GM18498 (cell line): ENCODE results near the gene TAGLN2.
"Not testable (repeated sequence)": the region's sequence is repeated elsewhere in the genome, so short reads cannot be mapped to it uniquely, and the experiment has no call there.

ENCODE experiments used
- ATAC-seq: cut with Tn5 transposase; IDR thresholded peaks from one replicate; pipeline ENCODE4 v1.9.1; 2021; ENCODE audit warnings: mild to moderate bottlenecking, moderate library complexity; ENCODE audit not compliant: unreplicated experiment

The TAGLN2 gene

DNA sequence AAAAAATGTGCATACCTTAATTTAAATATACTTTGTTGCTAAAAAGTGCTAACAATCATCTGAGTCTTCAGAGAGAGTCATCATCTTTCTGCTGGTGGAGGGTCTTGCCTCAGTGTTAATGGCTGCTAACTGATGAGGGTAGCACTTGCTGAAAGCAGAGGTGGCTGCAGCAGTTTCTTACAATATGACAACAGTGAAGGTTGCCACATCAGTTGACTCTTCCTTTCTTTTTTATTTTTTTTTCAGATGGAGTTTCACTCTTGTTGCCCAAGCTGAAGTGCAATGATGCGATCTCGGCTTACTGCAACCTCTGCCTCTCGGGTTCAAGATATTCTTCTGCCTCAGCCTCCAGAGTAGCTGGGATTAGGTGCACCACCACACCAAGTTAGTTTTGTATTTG lies 22.8 kb downstream of the TAGLN2 start:
- ATAC-seq: no peak

DNA sequence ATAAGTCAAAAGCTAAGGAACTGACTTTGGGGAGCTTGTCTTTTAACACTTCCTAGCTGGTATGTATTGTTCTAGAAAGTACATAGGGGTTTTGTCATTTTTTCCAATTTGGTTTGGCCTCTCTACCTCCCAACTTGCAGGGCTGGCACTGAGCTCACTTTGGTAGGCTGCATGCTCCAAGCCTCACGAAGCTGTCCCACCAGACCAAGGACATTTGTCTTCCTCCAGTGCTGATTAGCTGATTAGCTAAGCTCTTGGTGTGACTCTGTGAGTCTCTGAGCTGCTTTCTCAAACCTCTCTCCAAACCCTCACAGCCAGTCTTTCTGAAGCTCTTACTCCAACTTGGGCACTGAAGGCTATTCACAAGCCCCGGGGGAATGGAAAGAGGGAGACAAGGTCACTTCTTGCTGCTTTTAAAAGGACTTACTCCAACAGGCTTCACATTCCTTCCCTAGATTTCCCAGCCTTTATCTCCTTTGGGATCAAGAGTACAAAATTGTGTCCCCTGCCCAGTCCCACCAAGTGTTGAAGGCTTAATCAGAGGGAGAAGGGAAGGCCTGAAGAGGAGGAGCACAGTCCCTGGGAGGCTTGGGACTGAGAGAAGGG lies 24.4 kb downstream of the TAGLN2 start:
- no peak for ATAC-seq

DNA sequence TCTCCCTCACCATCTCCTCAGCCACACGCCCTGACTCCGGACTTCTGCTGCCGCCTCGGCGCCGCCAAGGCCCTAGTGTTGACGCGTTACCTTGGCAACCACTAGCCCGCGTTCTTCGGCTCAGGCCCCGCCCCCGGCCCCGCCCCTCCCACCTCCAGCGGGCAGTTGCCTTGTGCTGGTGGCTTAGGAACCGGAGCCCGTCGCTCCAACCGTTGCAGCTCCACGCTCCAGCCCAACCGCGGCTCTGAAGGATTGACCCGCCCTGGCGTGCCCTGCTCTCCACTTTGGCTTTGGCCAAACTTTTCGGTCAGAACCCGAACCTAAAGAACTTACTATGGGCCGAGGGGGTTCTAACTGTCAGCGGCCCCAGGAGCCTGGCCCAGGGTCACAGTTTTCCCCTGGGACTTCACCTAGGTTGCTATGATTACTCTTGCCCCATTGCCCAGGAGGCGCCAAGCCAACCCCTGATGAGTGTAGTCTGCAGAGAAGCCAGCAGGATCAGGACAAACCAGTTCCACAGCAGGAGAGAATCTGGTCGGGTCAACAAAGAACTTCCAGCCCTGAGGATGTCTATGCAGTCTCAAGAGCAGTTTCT lies 25.1 kb downstream of the TAGLN2 start, which contains the start of gene CFAP45:
Gene CFAP45, minus strand, starts transcription at position 80 of the 595 bp plus-strand sequence. Its CDS starts 67 bp downstream, at position 13.
- ATAC-seq: no peak

DNA sequence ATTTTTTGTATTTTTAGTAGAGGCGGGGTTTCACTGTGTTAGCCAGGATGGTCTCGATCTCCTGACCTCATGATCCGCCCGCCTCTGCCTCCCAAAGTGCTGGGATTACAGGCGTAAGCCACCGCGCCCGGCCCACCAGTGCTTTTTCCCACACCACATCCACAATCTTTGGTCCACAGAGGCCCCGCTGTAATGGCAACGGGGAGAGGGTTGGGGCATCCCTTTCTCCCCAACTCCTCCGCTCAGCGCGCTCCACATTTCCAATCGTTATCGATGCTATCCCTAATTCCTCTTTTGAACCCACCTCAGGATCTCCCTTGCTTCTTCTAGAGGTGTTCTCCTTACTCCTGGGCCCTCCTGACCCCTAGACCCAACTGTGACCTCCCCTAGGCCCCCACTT lies 25.7 kb downstream of the TAGLN2 start:
- not testable (repeated sequence) for ATAC-seq

DNA sequence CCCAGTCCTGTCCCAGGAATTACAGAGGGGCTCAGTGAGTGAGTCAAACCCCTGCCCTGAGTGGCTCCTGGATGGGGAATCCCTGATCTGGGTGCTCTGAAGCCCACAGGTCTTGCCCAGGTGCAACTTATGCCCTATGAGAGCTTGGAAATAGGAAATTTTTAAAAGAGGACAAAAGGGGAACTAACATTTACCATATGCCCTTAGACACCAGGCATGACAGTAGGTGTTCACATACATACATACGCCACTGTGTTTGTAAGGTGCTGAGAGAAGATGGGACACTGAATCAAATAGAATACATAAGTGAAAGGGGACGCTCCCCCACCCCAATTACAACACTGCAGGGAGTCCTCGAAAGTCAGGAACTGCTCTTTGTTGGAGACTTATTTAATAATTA lies 26.8 kb downstream of the TAGLN2 start:
- ATAC-seq: no peak

DNA sequence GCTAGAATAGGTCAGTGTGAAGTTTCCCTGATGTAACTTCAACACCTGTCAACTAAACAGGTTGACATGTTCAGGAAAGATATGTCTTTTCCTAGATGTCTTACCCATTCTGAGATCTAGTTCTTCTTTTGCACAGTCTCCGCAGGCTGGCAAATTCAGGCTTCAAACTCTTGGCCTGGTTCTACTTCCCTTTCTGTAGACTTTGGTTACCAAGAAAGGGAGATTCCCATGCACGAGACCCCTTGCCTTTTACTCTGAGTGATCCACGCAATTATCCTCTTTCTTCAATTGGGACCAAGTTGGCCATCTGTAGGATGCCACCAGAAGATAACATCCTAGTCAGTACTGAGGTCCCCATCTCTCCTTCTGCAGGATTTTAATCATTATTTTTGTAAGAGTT lies 27.3 kb downstream of the TAGLN2 start:
- no peak for ATAC-seq

DNA sequence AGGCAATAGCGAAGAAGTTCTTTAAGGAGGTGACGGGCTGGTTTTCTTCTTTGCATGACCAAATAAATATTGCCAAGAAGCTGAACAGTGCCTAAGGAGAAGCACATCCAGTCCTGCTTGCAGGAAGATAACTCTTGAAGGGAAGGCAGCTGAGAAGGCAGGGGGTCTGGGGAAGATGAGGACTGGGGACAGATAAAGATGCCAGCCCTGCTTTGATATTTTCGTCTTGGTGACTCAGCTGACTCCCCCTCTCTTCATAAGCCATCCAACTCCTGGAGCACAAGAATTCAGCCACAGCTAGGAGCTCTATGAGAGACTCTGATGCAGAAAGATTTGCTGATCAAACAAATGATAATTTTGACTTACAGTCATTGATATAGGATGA lies 28.8 kb downstream of the TAGLN2 start:
- ATAC-seq: no peak

DNA sequence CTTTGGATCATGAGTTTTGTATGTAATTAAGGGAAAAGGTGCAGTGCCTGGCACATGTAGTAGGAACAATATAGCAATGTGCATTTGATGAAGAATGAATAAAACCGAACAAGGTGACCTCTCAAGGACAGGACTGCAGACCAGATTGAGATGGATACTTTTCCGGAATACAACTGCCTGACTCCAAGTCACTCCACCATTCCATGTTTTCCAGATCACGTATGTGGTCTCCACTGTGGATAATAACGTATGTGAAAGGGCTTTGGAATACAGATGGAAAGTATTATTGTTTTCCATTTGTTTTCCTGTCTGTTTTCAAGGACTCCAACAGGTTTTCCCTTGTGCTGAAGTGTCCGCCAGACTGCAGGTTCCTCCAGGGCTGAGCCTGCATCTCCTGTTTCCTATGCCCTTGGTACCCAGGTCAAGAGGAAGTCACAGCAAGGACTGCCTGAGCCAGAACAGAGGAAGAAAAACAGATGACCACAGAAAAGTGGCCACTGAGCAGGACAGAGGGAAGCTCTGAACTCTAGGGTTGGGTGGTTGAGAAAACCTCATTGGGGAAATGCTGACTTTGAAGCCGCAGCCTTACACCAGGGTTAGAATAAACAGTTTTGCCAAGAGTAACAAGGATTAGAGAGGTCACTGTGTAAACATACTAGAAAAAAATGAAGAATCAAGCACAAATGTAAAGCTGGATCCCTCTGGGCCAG lies 29.3 kb downstream of the TAGLN2 start:
- ATAC-seq: no peak

DNA sequence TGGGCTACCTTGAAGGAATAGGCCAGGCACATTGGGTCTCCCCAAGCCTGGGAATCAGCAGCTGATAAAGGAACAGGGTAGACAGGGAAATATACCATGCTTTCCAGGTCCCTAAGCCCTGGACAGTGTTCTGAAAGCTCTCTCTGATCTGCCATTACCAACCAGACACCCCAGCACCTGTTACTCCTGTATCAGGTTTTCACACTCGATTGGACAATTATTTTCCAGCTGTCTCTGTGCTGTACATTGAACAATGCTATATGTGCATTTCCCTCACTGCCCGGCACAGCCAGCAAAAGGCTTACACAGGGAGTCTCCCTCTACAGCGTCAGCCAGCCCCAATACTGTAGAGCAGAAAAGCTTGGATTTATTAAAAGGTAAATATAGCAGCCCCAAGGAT lies 30.0 kb downstream of the TAGLN2 start:
- no peak for ATAC-seq

DNA sequence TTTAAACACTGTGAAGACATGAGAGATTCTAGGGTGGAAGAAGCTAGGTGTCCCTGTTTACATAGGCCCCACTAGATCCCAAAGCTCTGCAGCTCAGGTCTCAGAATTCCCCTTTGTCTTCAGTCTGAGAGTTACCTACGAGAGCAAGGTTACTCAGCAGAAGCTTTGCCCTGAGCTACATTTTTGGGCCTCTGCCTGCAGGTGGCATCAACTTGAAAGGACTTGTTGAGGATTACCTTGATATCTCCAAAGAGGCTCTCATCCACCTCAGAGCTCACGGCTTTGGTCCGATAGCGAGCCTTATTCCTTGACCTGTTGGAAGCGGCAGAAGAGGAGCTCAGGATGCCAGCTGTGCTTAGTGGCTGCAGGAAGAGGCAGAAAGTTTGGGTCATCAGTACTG lies 32.4 kb downstream of the TAGLN2 start:
- no peak for ATAC-seq

DNA sequence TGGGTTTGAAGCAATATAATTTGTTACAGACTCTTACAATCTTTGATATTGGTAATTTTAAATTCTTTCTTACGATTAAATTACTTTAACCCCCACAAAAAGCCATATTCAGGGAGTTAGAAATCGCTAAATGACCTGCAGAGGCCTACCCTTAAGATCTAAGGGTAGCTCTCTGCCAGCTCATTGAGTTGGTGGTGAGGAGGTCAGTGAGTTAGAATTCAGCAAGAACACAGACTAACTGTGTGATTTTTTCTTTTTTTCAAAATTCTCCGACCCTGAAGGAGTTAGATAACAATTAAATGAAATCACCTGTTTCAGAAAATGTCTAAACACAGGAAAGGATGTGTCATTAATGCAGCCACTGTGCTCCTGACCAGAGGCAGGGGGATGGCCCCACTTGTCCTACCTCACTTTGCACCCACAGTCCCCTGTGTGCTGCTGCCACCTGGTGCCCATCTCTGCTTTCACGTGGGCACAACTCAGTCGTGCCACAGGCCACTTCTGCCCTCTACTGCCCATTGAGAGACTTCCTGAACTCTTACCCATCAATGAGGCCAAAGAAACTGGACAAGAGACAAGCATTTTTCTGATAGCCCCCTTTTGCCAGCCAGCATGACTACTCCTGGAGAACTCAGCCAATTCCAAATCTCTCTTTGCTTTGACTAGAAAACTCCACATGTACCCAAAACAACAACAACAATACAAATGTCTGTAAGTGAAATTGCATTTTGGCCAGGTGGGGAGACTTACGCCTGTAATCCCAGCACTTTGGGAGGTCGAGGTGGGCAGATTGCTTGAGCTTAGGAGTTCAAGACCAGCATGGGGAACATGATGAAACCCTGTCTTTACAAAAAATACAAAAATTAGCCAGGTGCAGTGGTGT lies 33.8 kb downstream of the TAGLN2 start:
- peak; percentile 78 for ATAC-seq

DNA sequence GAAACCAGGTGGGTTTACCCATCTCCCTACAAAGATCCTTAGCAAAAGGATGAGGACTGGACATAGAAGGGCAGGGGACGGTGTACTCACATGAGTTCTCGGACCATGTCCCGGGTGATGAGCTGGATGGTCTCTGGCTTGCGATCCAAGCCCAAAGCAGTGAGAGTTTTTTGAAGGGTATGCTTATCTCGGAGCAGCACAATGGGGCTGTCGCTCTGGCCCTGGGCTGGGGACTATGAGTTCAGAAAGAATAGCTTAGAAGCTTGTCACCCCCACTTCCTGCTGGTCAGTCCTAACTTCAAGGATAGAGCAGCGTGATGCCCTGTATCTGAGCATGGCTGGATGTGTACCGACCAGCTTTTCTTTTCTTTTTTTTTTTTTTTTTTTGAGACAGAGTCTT lies 34.9 kb downstream of the TAGLN2 start:
- ATAC-seq: no peak

DNA sequence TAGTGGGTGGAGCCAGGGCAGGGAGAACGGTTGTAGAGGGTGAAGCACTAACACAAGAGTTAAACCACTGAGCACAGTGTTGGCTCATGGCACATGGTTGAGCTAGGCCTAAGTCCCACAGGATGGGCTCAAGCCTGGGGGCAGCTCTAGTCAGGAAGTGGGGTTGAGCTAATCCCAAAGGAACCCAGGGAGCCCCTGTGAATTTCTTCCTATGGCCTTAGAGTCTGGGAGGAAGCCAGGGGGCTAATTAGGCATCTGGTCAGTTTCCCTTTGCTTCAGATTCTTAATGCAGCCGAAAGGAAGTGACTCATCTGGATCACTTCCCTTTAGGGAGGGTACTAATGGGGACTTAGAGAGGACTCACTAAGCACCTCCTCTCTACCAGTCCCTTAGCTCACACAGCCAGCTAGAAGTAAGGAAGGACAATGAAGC lies 35.5 kb downstream of the TAGLN2 start:
- ATAC-seq: peak; percentile 89

DNA sequence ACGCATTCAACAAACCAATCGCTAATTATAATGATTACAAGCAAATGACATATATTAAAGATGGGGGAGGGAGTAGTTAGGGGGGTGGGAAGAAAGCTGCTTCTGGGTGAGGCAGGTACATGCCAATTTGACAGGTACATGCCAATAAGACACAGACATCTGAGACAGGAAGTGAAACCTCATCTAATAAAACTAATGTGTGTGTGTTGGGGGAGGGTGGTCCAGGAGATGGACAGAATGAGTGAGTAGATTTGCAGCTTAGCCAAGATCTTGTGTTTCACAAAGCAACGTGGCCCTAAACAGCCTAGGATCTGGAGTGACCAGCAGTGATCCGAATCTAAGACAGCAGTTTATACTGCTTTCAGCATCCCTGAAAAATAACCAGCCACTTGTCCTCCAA lies 36.1 kb downstream of the TAGLN2 start:
- ATAC-seq: no peak

DNA sequence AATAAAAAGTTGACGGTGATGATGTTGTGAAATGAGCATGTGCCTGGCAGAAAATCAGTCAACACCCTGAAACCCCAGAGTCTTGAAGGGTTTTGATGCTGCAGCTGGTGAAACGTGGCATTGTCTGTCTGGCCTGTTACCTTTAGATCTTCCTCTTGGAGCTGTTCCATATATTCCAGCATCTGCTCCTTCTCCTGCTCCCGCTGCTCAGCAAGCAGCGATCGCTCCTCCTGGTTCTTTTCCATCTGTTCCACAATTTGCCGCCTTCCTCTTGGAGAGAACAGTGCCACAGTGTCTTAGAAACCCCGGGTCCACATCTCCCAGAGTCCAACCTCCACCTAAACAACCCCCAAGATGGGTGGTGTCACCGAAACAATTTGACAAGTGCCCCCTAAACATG lies 41.0 kb downstream of the TAGLN2 start:
- no peak for ATAC-seq

DNA sequence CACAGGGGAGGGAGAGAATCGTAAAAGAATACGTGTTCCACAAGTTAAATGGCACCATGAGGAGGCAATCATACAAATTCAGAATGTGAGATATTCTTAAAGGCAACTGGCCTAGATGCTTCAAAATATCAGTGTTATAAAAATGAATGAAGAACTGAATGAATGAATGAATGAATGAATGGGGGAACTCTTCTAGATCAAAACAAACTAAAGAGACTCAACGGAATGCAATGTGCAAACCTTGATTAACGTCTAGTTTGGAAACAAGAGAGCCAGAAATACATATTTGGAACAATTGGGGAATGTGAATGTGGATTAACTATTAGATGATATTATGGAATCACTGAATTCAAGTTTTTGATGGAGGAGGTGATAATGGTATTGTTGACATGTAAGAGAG lies 42.2 kb downstream of the TAGLN2 start:
- ATAC-seq: no peak

DNA sequence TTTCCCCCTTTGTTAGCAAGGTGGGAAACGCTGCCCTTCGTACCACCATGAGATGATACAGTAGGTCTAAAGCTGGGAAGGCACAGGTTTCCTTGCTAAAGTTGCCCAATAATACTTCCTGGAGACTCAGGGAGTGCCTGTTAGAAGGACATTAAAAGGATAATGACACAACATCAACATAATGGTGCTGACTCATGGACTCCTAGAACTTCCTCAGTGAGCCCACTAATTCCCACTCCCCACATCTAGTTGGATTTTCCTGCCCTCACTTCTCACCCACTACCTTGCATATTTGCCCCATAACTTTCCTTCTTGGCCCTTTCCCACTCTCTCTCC lies 42.8 kb downstream of the TAGLN2 start:
- ATAC-seq: no peak

DNA sequence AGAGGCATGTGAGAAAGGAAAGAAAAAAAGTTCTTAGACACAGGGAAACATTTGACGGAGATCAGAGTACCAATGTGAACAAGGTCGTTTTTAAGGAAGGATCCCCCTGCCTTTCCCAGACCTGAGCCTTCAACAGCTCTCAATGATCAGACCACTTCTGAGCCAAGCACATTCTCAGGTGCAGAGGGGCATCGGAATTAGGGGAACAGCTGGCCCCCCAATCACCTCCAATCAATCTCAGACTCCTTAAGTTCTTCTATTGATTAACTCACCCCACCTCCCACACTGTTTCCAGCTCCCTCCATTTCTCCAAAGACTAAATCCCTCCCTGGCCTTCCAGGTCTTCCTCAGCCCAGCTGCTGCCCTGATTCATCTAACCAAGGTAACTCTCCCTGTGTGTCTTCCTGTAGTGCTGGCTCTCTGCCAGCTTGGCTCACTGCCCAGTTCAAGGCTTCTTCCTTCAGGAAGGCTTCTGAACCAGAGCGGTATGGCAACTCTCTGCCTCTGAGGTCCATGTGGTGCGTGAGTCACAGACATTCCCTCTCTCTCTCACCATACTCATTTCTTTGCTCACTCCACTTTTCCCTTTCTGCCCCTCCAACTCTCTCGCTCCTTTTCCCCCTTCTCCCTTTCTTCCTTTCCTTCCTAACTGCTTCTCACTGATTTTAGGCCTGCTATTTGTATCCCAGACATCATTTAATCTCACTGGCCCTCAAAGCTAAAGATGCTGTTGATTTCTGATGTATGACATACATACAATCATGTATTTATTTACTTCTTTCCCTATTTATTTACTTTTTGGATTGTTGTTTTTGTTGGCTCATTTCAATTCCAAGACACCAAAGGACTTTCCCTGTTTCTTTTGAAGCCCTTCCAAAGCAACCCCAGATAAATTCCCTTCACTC lies 43.4 kb downstream of the TAGLN2 start:
- no peak for ATAC-seq

DNA sequence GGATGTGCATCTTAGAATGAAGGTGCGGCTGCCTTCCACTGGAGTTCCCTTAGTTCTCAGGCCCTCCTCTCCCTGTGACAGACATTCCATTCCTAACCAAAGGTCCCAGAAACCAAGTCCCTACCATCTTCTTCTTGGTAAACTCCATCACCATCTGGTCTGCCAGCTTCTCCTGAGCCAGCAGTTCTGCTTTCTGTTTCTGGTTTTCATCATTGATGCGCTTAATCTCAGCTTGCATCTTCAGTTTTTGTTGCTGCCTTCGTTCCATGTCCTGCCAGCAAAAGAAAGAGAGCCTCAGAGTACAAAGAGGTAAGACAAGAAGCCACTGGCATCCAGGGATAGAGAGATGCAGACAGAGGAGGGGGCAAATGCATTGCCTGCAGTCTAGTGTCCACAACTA lies 44.9 kb downstream of the TAGLN2 start:
- ATAC-seq: no peak

DNA sequence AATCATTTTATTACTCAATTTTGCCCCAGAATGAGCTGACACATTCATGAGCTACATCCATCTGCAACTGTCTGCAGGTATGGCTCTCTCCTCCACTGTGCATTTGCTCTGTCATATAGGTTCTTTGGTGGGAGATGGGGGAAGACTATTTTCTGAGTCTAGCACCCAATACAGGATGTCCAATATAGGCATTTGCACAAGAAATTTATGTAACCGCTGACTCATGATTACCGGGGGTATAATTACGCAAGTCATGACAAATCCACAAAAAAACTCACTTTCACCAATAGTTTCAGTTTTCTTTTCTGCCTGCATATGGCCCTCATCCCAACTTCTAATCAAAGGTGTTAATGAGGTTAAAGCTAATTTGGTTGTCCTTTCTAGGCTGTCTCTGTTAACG lies 45.3 kb downstream of the TAGLN2 start:
- ATAC-seq: no peak

DNA sequence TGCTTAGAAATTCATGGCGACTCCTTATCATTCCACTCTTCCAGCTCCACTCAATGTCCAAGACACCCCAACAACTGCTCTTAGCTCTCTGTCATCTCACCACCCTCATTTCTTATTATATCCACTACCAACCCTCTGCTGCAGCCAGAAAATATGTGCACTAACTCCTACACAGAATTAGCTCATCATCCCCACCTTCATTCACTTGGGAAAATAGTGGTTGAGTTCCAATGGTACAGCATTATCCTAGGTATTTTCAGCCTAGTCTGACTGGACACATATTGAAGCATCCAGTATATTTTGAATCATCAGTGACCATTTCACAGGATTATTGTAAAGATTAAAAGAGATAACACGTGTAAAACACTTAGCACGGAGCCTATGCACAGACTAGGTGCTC lies 46.2 kb downstream of the TAGLN2 start:
- no peak for ATAC-seq
